CD14-positive monocyte (primary cell): ENCODE measurements around the gene CHRM4. TPM values are rescaled to one million over a fixed set of nuclear protein-coding genes. Genes with fewer than 3 reads are reported as not detected.
A peak's percentile ranks its signal among the peaks of the same experiment; 100 is the strongest.

ENCODE experiments used
- DNase-seq, 3 donors: peaks; one replicate each; pipeline ENCODE4 v3.0.0-alpha.2; 2011 to 2022
- H2AFZ ChIP-seq: 2 replicates; pipeline ENCODE4 v1.6.0; 2012; ENCODE audit warnings: mild to moderate bottlenecking, low read depth, low read length, inconsistent platforms; ENCODE audit not compliant: insufficient read depth, poor library complexity, severe bottlenecking
- H3K27ac ChIP-seq, 2 donors: 1 replicate in 1 of 2; 2 replicates in 1 of 2; pipeline ENCODE4 v1.5.1; 2012 to 2013; ENCODE audit warnings: low read length in 2 of 2, control low read depth in 1 of 2, inconsistent platforms in 1 of 2, low read depth in 1 of 2, mild to moderate bottlenecking in 1 of 2
- H3K27me3 ChIP-seq, 2 donors: one replicate each; pipeline versions ENCODE4 v1.6.0 to v1.6.1; 2011 to 2013; ENCODE audit warnings: low read length in 2 of 2; ENCODE audit not compliant: control insufficient read depth in 2 of 2, insufficient read depth in 2 of 2
- H3K36me3 ChIP-seq, 2 donors: replicated peaks in 1 of 2; 1 replicate in 1 of 2; 2 replicates in 1 of 2; pipeline versions ENCODE4 v1.5.1 to v1.6.1; 2012 to 2013; ENCODE audit warnings: low read length in 2 of 2, control low read depth in 1 of 2, inconsistent platforms in 1 of 2, mild to moderate bottlenecking in 1 of 2; ENCODE audit not compliant: insufficient read depth in 2 of 2, control insufficient read depth in 1 of 2
- H3K4me1 ChIP-seq, 2 donors: 1 replicate in 1 of 2; 2 replicates in 1 of 2; pipeline versions ENCODE4 v1.5.1 to v1.6.1; 2012 to 2013; ENCODE audit warnings: low read length in 2 of 2, control low read depth in 1 of 2, inconsistent platforms in 1 of 2, mild to moderate bottlenecking in 1 of 2, moderate library complexity in 1 of 2; ENCODE audit not compliant: insufficient read depth in 2 of 2, control insufficient read depth in 1 of 2
- H3K4me2 ChIP-seq: replicated peaks from 2 replicates; pipeline ENCODE3; 2012; ENCODE audit warnings: low read length, moderate library complexity, mild to moderate bottlenecking; ENCODE audit not compliant: poor library complexity, severe bottlenecking; ENCODE audit errors: extremely low read depth
- H3K4me3 ChIP-seq, 3 experiments: fragments of 200-600 bp in 1 of 3; sonication (generic) in 1 of 3; replicated peaks in 1 of 3; 1 replicate in 2 of 3; 2 replicates in 1 of 3; pipeline ENCODE4 v1.5.1; 2011 to 2013; ENCODE audit warnings: low read length in 3 of 3, mild to moderate bottlenecking in 3 of 3, control low read depth in 2 of 3, low read depth in 2 of 3, inconsistent platforms in 1 of 3, moderate library complexity in 1 of 3
- H3K79me2 ChIP-seq: 2 replicates; pipeline ENCODE4 v1.6.0; 2012; ENCODE audit warnings: mild to moderate bottlenecking, control low read depth, inconsistent platforms, low read length, moderate library complexity; ENCODE audit not compliant: insufficient read depth
- H3K9ac ChIP-seq: 2 replicates; pipeline ENCODE4 v1.6.0; 2017; ENCODE audit warnings: low read length, mild to moderate bottlenecking; ENCODE audit not compliant: insufficient read depth, poor library complexity, severe bottlenecking
- H3K9me3 ChIP-seq, 2 donors: replicated peaks in 1 of 2; 1 replicate in 1 of 2; 2 replicates in 1 of 2; pipeline versions ENCODE4 v1.5.1 to v1.6.1; 2012 to 2013; ENCODE audit warnings: low read length in 2 of 2, control low read depth in 1 of 2; ENCODE audit not compliant: control insufficient read depth in 1 of 2, insufficient read depth in 1 of 2
- H4K20me1 ChIP-seq: 2 replicates; pipeline ENCODE4 v1.6.0; 2012; ENCODE audit warnings: mild to moderate bottlenecking, low read length, control low read depth, moderate library complexity; ENCODE audit not compliant: insufficient read depth
- H3K27ac Mint-ChIP-seq, 7 donors: one replicate each; pipeline ENCODE4 v1.8.0; 2020; ENCODE audit warnings: mild to moderate bottlenecking in 7 of 7, mixed read lengths in 7 of 7, moderate library complexity in 6 of 7, inconsistent platforms in 2 of 7
- H3K27me3 Mint-ChIP-seq, 3 donors: one replicate each; pipeline ENCODE4 v1.8.0; 2021 to 2022; ENCODE audit warnings: low read depth in 3 of 3, mild to moderate bottlenecking in 3 of 3, mixed read lengths in 3 of 3, moderate library complexity in 3 of 3, inconsistent platforms in 1 of 3
- H3K36me3 Mint-ChIP-seq, 2 donors: one replicate each; pipeline ENCODE4 v1.8.0; 2020; ENCODE audit warnings: mixed read lengths in 2 of 2, inconsistent platforms in 1 of 2, mild to moderate bottlenecking in 1 of 2
- H3K4me1 Mint-ChIP-seq: one replicate; pipeline ENCODE4 v1.8.0; 2020; ENCODE audit warnings: mild to moderate bottlenecking, mixed read lengths
- H3K4me3 Mint-ChIP-seq, 2 donors: one replicate each; pipeline ENCODE4 v1.8.0; 2020; ENCODE audit warnings: mild to moderate bottlenecking in 2 of 2, mixed read lengths in 2 of 2, moderate library complexity in 1 of 2
- H3K9me3 Mint-ChIP-seq, 7 donors: one replicate each; pipeline ENCODE4 v1.8.0; 2020 to 2022; ENCODE audit warnings: mixed read lengths in 7 of 7, mild to moderate bottlenecking in 6 of 7, moderate library complexity in 6 of 7, inconsistent platforms in 2 of 7
- WGBS: methylation state at CpG from one replicate; pipeline ENCODE4 v1.1.5; 2013; ENCODE audit warnings: missing lambda C conversion rate; ENCODE audit not compliant: insufficient coverage; 5-methylcytosine and 5-hydroxymethylcytosine counted together
- intact Hi-C, 2 donors: fragments of 100-400 bp; cut with micrococcal nuclease; formaldehyde crosslinking; loops; one replicate each; pipeline versions ENCODE4 v1.15.0 to v1.15.1; 2023
- polyA plus RNA-seq, 3 donors: library from polyadenylated mRNA; depleted of rRNA in 1 of 3; unstranded in 2 of 3; stranded (reverse) in 1 of 3; fragments of 300-500 nt in 2 of 3; fragments of >200 nt in 1 of 3; fragmentation: Illumina TruSeq in 2 of 3; gene quantifications; 1 replicate in 2 of 3; 2 replicates in 1 of 3; pipeline ENCODE4 v1.2.3, GENCODE V29; 2012 to 2021
- TF ChIP-seq, protein P1 (sequence below): fragments of 200-600 bp; IDR thresholded peaks from one replicate; pipeline ENCODE4 v1.8.0; 2022; ENCODE audit warnings: antibody characterized with exemption, mild to moderate bottlenecking

The CHRM4 gene
- polyA plus RNA-seq, 3 donors = 0.15 to 0.57 TPM; not detected in 1

DNA sequence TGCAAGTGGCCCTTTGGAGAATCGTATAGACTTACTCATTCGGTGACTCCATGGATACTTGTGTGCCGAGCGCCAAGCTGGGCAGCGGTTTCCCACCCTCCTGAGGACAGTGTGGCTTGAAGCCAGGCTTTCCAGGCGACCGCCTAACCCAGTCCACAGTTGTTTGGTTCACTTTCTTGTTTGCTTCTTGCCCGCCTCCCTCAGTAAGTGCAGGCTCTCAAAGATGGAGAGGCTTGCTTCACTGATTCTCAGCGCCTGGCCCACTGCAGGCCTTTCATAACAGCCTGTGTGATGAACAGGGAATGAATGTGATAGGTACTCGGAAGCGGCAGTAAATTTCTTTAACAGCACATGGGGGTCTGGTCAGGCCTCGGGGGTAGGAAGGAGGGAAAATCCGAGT, 21.3 kb downstream of the CHRM4 start:
- Mint-ChIP-seq H3K4me1 (peaks cover 6% of the 10 kb centered on the region), H3K36me3 (peaks cover 59 to 93% of the 10 kb centered on the region in 2 donors), H3K27ac (peak overlapping the region in 3 of 7 donors; percentile 15 to 70 (median 23)), H3K9me3 (no peaks in the 10 kb centered on the region), H3K27me3 (peaks cover 0 to 2% (median 1%) of the 10 kb centered on the region in 3 donors), H3K4me3 (no peak overlapping the region)
- Histone ChIP-seq H3K9me3 (no peaks in the 10 kb centered on the region), H3K27me3 (no peaks in the 10 kb centered on the region), H3K4me3 (no peak overlapping the region), H3K4me1 (peaks cover under 1 to 12% of the 10 kb centered on the region in 2 donors), H2AFZ (no peak overlapping the region), H3K9ac (no peak overlapping the region), H3K79me2 (peaks cover 73% of the 10 kb centered on the region), H3K4me2 (no peak overlapping the region), H3K27ac (no peak overlapping the region), H3K36me3 (peaks cover 86 to 96% of the 10 kb centered on the region in 2 donors), H4K20me1 (peaks cover 99% of the 10 kb centered on the region)
- TF ChIP-seq, protein P1, sequence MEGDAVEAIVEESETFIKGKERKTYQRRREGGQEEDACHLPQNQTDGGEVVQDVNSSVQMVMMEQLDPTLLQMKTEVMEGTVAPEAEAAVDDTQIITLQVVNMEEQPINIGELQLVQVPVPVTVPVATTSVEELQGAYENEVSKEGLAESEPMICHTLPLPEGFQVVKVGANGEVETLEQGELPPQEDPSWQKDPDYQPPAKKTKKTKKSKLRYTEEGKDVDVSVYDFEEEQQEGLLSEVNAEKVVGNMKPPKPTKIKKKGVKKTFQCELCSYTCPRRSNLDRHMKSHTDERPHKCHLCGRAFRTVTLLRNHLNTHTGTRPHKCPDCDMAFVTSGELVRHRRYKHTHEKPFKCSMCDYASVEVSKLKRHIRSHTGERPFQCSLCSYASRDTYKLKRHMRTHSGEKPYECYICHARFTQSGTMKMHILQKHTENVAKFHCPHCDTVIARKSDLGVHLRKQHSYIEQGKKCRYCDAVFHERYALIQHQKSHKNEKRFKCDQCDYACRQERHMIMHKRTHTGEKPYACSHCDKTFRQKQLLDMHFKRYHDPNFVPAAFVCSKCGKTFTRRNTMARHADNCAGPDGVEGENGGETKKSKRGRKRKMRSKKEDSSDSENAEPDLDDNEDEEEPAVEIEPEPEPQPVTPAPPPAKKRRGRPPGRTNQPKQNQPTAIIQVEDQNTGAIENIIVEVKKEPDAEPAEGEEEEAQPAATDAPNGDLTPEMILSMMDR = no peak
- intact Hi-C loops = no loop called here
- 92% methylated on average over 8 of the region's 13 CpGs for WGBS
- DNase-seq = no peak

DNA sequence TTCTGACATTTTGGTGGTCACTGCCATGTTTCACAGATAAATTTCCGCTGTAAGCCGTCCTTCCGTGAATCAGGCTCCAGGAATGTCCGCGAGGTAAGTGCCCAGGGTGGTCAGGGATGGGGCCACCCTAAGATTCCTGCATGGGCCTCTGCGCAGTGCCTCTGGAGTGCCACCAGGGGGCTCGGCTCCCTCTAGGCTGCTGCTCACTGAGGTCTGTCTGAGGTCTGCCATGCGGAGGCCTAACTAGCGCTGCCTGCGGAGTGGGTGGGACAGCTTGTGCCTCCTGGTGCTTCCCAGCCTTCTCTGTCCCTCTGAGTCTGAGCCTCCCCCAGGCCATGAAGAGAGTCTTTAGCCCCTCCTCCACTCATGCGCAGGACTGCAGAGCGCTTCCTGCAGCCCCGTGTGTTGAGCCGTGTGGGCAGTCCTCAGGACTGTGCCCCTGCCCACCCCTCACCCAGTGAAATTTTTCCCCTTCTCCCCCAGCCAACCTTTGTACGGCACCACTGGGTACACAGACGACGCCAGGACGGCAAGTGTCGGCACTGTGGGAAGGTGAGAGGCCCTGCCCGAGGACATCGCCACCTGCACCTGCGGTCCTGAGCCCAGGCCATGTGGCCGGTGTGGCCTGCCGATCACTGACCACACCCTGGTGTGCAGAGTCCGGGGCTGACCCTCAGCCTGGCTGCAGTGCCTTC, 22.0 kb downstream of the CHRM4 start:
- peak in 2 of 3 donors; percentile 42 for DNase-seq
- H3K79me2 ChIP-seq = peaks cover 79% of the 10 kb centered on the region
- 82% methylated on average over 19 of the region's 25 CpGs for WGBS
- Mint-ChIP-seq H3K9me3 (no peaks in the 10 kb centered on the region), H3K27ac (peak overlapping the region in 2 of 7 donors; percentile 73 to 77), H3K36me3 (peaks cover 58 to 92% of the 10 kb centered on the region in 2 donors), H3K4me3 (no peak overlapping the region), H3K4me1 (peaks cover 11% of the 10 kb centered on the region), H3K27me3 (peaks cover 1 to 2% (median 1%) of the 10 kb centered on the region in 3 donors)
- peaks cover 99% of the 10 kb centered on the region for H4K20me1 ChIP-seq
- intact Hi-C loops = loop anchor here in 1 of 2 donors (5.0 kb wide), 1 partner anchor 168 kb away; no protein-coding TSS in a partner anchor
- no peak overlapping the region for H2AFZ ChIP-seq
- no peaks in the 10 kb centered on the region for H3K9me3 ChIP-seq
- H3K4me3 ChIP-seq = no peak overlapping the region
- no peak overlapping the region for H3K9ac ChIP-seq
- TF ChIP-seq, protein P1 = peak; percentile 90
- no peak overlapping the region for H3K4me2 ChIP-seq
- H3K27me3 ChIP-seq = no peaks in the 10 kb centered on the region
- peaks cover 85 to 96% of the 10 kb centered on the region in 2 donors for H3K36me3 ChIP-seq
- H3K4me1 ChIP-seq = peaks cover 4 to 17% of the 10 kb centered on the region in 2 donors
- no peak overlapping the region for H3K27ac ChIP-seq
